ENCODE results near the gene ZNF407. TPM values are rescaled to one million over a fixed set of nuclear protein-coding genes. Genes with fewer than 3 reads are reported as not detected.

ZNF407 gene
- total and polyA plus RNA-seq, 12 donors = 2.5 to 20.2 (median 8.4) TPM

DNA sequence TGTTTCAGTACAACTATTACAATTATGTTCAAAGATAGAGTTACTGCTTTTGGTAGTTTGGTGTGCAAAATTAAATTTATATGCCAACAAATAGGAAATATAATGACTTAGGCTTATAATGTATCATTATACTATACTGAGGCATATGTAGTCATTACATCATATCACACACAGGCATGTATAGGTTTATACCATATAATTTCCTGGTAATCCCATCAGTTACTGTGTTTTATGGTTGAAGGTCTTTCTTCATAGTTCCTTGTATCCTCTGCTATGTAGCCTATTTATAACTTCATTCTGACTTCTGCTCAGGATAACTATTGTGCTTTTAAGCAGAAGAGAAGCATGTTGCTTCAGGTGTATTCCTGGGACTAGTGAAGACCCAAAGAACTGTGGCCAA lies 110.5 kb downstream of the ZNF407 start:
- Histone ChIP-seq H3K9me3 (replicated peaks in 1 of 3) (no peaks in the 10 kb centered on the region), H3K27ac (no peak overlapping the region), H3K4me3 (no peak overlapping the region), H3K4me1 (replicated peaks in 1 of 2) (peaks cover 0 to 4% of the 10 kb centered on the region in 2 donors), H3K27me3 (no peaks in the 10 kb centered on the region), H3K36me3 (replicated peaks in 1 of 2) (no peaks in the 10 kb centered on the region)
- intact Hi-C loops (cut with DNase I) = no loop called here
- no peak for DNase-seq
- no peak for TF ChIP-seq POLR2A (IDR thresholded peaks at IDR 0.05)
- TF ChIP-seq, protein P1, sequence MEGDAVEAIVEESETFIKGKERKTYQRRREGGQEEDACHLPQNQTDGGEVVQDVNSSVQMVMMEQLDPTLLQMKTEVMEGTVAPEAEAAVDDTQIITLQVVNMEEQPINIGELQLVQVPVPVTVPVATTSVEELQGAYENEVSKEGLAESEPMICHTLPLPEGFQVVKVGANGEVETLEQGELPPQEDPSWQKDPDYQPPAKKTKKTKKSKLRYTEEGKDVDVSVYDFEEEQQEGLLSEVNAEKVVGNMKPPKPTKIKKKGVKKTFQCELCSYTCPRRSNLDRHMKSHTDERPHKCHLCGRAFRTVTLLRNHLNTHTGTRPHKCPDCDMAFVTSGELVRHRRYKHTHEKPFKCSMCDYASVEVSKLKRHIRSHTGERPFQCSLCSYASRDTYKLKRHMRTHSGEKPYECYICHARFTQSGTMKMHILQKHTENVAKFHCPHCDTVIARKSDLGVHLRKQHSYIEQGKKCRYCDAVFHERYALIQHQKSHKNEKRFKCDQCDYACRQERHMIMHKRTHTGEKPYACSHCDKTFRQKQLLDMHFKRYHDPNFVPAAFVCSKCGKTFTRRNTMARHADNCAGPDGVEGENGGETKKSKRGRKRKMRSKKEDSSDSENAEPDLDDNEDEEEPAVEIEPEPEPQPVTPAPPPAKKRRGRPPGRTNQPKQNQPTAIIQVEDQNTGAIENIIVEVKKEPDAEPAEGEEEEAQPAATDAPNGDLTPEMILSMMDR (IDR thresholded peaks at IDR 0.05) = no peak

DNA sequence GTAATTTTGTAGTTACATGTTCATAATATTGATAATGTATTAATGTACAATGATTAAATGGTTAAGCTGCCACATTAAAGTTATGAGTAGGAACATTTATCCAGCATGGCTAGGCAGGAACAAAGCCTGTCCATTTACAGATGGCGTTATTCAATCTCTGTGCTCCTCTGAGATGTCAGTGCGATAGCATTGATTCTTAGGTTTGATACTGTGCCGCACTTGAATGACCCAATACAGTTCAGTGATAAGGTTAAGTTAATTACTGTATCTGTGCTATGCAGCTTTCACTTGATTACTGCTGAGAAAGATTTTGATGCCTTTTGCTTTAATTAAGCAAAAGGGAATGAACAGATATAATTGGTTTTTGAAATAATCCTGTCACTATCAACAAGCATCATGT lies 111.8 kb downstream of the ZNF407 start:
- no peak overlapping the region for H3K4me3 ChIP-seq
- H3K36me3 ChIP-seq (replicated peaks in 1 of 2) = no peaks in the 10 kb centered on the region
- H3K27ac ChIP-seq = no peak overlapping the region
- no peak for DNase-seq
- 84 to 95% (median 93%) methylated on average over 3 of the region's 3 CpGs for WGBS, 4 donors
- H3K27me3 ChIP-seq = no peaks in the 10 kb centered on the region
- H3K9me3 ChIP-seq (replicated peaks in 1 of 3) = no peaks in the 10 kb centered on the region
- TF ChIP-seq, protein P1 (IDR thresholded peaks at IDR 0.05) = no peak
- peaks cover 0 to 4% of the 10 kb centered on the region in 2 donors for H3K4me1 ChIP-seq (replicated peaks in 1 of 2)
- intact Hi-C loops (cut with DNase I) = no loop called here

DNA sequence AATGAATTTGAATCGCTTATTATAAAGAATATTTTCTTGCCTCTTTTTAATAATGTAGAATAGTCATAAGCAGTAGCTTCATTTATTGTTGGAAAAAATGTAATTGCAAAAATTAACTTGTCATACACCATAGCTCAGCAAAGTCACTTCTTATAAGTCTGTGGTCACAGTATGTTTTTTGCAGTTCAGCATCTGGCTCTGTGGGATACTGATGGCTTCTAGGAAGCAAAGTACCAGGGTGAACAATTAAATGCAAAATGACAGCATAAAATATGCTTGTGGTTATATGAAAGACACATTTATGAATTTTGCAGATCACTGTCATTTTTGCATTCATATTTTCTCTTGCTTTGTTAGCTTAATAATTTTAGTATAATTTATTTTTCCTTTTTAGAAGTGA lies 116.5 kb downstream of the ZNF407 start:
- TF ChIP-seq POLR2A (IDR thresholded peaks at IDR 0.05) = no peak
- TF ChIP-seq, protein P1 (IDR thresholded peaks at IDR 0.05) = no peak
- Histone ChIP-seq H3K9me3 (replicated peaks in 1 of 3) (no peaks in the 10 kb centered on the region), H3K27ac (no peak overlapping the region), H3K4me1 (replicated peaks in 1 of 2) (no peaks in the 10 kb centered on the region), H3K27me3 (no peaks in the 10 kb centered on the region), H3K36me3 (replicated peaks in 1 of 2) (no peaks in the 10 kb centered on the region), H3K4me3 (no peak overlapping the region)
- WGBS, 4 donors = 95 to 100% (median 98%) methylated on average over 1 of the region's 1 CpG
- no peak for DNase-seq
- intact Hi-C loops (cut with DNase I) = no loop called here

DNA sequence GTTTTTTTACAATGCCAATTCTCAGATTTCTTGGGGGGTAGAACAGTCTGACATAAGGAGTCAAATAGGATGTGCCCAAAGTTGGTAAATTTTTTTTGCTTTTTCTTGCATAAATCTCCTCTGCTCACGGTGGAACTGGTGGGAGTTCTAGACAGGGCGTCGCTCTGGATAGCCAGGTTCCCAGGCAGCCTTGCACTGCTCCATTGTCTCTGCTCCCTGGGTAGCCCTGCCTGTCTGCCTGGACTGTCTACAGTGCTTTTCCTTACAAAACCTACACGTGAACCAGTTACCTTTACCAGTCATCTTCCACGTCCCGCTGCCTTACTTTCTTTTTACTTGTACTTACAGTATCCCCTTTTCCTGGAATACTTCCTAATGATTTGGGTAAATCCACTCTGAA lies 117.1 kb downstream of the ZNF407 start:
- TF ChIP-seq POLR2A (IDR thresholded peaks at IDR 0.05) = no peak
- TF ChIP-seq, protein P1 (IDR thresholded peaks at IDR 0.05) = no peak
- WGBS, 4 donors = 92 to 96% (median 92%) methylated on average over 6 of the region's 6 CpGs
- no peak for DNase-seq
- Histone ChIP-seq H3K9me3 (replicated peaks in 1 of 3) (no peaks in the 10 kb centered on the region), H3K27me3 (no peaks in the 10 kb centered on the region), H3K4me3 (no peak overlapping the region), H3K27ac (no peak overlapping the region), H3K36me3 (replicated peaks in 1 of 2) (no peaks in the 10 kb centered on the region), H3K4me1 (replicated peaks in 1 of 2) (no peaks in the 10 kb centered on the region)
- intact Hi-C loops (cut with DNase I) = no loop called here

Data from adrenal gland (tissue), 12 donors.